HCT116 (cell line): Measurements from ENCODE around the gene CCS. TPM values are rescaled to one million over a fixed set of nuclear protein-coding genes. Genes with fewer than 3 reads are reported as not detected.

ENCODE experiments used
- ATAC-seq: fragments of 200-7000 bp; cut with Tn5 transposase; 2 replicates; pipeline ENCODE4 v1.9.1; 2020; ENCODE audit warnings: mild to moderate bottlenecking, moderate library complexity
- BruUV-seq: library from RNA; stranded (reverse); fragments of 400-500 nt; replicated peaks from 2 replicates; lab custom pipeline; 2021; lab: Mats Ljungman, UMichigan
- CTCF ChIA-PET: fragments of 300-600 bp; sonication (Branson Sonifier 250); formaldehyde crosslinking; loops from one replicate; lab custom pipeline; 2021; ENCODE audit warnings: antibody characterized with exemption; lab: Charles Lee
- POLR2A ChIA-PET: fragments of 300-600, 350-600 bp; sonication (Branson Sonifier 250); formaldehyde crosslinking; loops from one replicate; lab custom pipeline; 2021; ENCODE audit warnings: antibody characterized with exemption; lab: Charles Lee
- RAD21 ChIA-PET, 2 experiments: fragments of 300-600 bp; sonication (Branson Sonifier 250); formaldehyde crosslinking; loops; one replicate each; lab custom pipeline; 2023; ENCODE audit warnings: low total read pairs in 2 of 2; ENCODE audit not compliant: uncharacterized antibody in 2 of 2, unreplicated experiment in 2 of 2, low non-redundant PET in 1 of 2; lab: Charles Lee
- DNase-seq: peaks from one replicate; pipeline ENCODE4 v3.0.0-alpha.2; 2010; ENCODE audit warnings: low read depth, low spot score
- H2AFZ ChIP-seq: fragments of 200-600 bp; shearing (Covaris generic), sonication (generic); 2 replicates; pipeline ENCODE4 v1.6.1; 2017; ENCODE audit warnings: low read depth, mixed run types, mixed read lengths, antibody characterized with exemption, low read length; ENCODE audit not compliant: poor library complexity, severe bottlenecking
- H3K27ac ChIP-seq: 2 replicates; pipeline ENCODE4 v1.5.1; 2012; ENCODE audit warnings: low read depth, low read length
- H3K27me3 ChIP-seq: fragments of 200-600 bp; sonication (generic); 2 replicates; pipeline ENCODE4 v1.6.1; 2016; ENCODE audit warnings: mixed run types, low read length, mixed read lengths; ENCODE audit not compliant: insufficient read depth
- H3K36me3 ChIP-seq, 2 experiments: fragments of 200-500 bp in 1 of 2; fragments of 200-600 bp in 1 of 2; sonication (Bioruptor generic) in 1 of 2; sonication (generic) in 1 of 2; 2 replicates each; pipeline versions ENCODE4 v1.5.1 to v1.6.1; 2014 to 2016; ENCODE audit warnings: low read length in 2 of 2, inconsistent platforms in 1 of 2, mixed read lengths in 1 of 2, mixed run types in 1 of 2; ENCODE audit not compliant: insufficient read depth in 2 of 2, control insufficient read depth in 1 of 2
- H3K4me1 ChIP-seq, 2 experiments: fragments of 200-600 bp in 1 of 2; sonication (generic) in 1 of 2; 2 replicates each; pipeline versions ENCODE4 v1.5.1 to v1.6.1; 2012 to 2017; ENCODE audit warnings: low read length in 2 of 2, inconsistent platforms in 1 of 2, mild to moderate bottlenecking in 1 of 2, mixed read lengths in 1 of 2, mixed run types in 1 of 2, moderate library complexity in 1 of 2; ENCODE audit not compliant: insufficient read depth in 2 of 2, control insufficient read depth in 1 of 2
- H3K4me2 ChIP-seq: fragments of 200-600 bp; sonication (generic); 2 replicates; pipeline ENCODE4 v1.6.1; 2017; ENCODE audit warnings: mixed run types, low read length, mixed read lengths
- H3K4me3 ChIP-seq, 2 experiments: fragments of 200-600 bp in 1 of 2; sonication (generic) in 1 of 2; replicated peaks in 1 of 2; 2 replicates each; pipeline ENCODE4 v1.5.1; 2011 to 2016; ENCODE audit warnings: low read length in 2 of 2, control low read depth in 1 of 2, low read depth in 1 of 2, mild to moderate bottlenecking in 1 of 2, mixed read lengths in 1 of 2, mixed run types in 1 of 2
- H3K79me2 ChIP-seq: fragments of 200-600 bp; sonication (generic); 2 replicates; pipeline ENCODE4 v1.6.1; 2017; ENCODE audit warnings: mild to moderate bottlenecking, mixed run types, low read length, moderate library complexity, mixed read lengths; ENCODE audit not compliant: insufficient read depth
- H3K9ac ChIP-seq: fragments of 200-600 bp; sonication (generic); 2 replicates; pipeline ENCODE4 v1.6.1; 2016; ENCODE audit warnings: low read length, mixed read lengths
- H3K9me2 ChIP-seq: fragments of 200-600 bp; sonication (generic), shearing (Covaris generic); 2 replicates; pipeline ENCODE4 v1.6.1; 2017; ENCODE audit warnings: mixed run types, mild to moderate bottlenecking, moderate library complexity; ENCODE audit not compliant: insufficient read depth
- H3K9me3 ChIP-seq, 2 experiments: fragments of 200-500 bp in 1 of 2; fragments of 200-600 bp in 1 of 2; sonication (Bioruptor generic) in 1 of 2; sonication (generic) in 1 of 2; 2 replicates each; pipeline ENCODE4 v1.6.1; 2014 to 2017; ENCODE audit warnings: low read length in 2 of 2, mixed read lengths in 2 of 2, inconsistent platforms in 1 of 2, low read depth in 1 of 2, mild to moderate bottlenecking in 1 of 2, mixed run types in 1 of 2, moderate library complexity in 1 of 2; ENCODE audit not compliant: control insufficient read depth in 1 of 2, insufficient read depth in 1 of 2
- H4K20me1 ChIP-seq: fragments of 200-600 bp; sonication (generic), shearing (Covaris generic); 2 replicates; pipeline ENCODE4 v1.6.1; 2017; ENCODE audit warnings: mixed run types, mild to moderate bottlenecking, moderate library complexity; ENCODE audit not compliant: insufficient read depth
- CBX3 ChIP-seq: IDR thresholded peaks from 2 replicates; pipeline ENCODE4 v1.6.1; 2012; ENCODE audit warnings: low read depth
- EGR1 ChIP-seq: IDR thresholded peaks from 2 replicates; pipeline ENCODE4 v1.6.1; 2012; ENCODE audit warnings: low read depth
- ELF1 ChIP-seq: IDR thresholded peaks from 2 replicates; pipeline ENCODE4 v1.6.1; 2012; ENCODE audit warnings: low read depth, borderline replicate concordance
- EZH2phosphoT487 ChIP-seq: fragments of 200-600 bp; IDR thresholded peaks from 2 replicates; pipeline ENCODE4 v1.6.1; 2018; ENCODE audit warnings: antibody characterized with exemption, borderline replicate concordance
- FOSL1 ChIP-seq: IDR thresholded peaks from 2 replicates; pipeline ENCODE4 v1.6.1; 2012; ENCODE audit warnings: low read depth
- JUND ChIP-seq: IDR thresholded peaks from 2 replicates; pipeline ENCODE4 v1.6.1; 2012
- POLR2AphosphoS5 ChIP-seq: IDR thresholded peaks from 2 replicates; pipeline ENCODE4 v1.6.1; 2011; ENCODE audit warnings: mild to moderate bottlenecking, low read depth, low read length, moderate library complexity
- RAD21 ChIP-seq: IDR thresholded peaks from 2 replicates; pipeline ENCODE4 v1.6.1; 2012; ENCODE audit warnings: low read depth, mild to moderate bottlenecking
- SP1 ChIP-seq: IDR thresholded peaks from 2 replicates; pipeline ENCODE4 v1.6.1; 2012; ENCODE audit warnings: low read depth
- YY1 ChIP-seq: IDR thresholded peaks from 2 replicates; pipeline ENCODE4 v1.6.1; 2011; ENCODE audit warnings: low read length, low read depth, moderate library complexity, mild to moderate bottlenecking; ENCODE audit not compliant: insufficient replicate concordance; ENCODE audit errors: extremely low read depth
- ZNF274 ChIP-seq: fragments of 200-500 bp; sonication (Bioruptor generic); IDR thresholded peaks from 2 replicates; pipeline ENCODE4 v1.6.1; 2014; ENCODE audit warnings: mild to moderate bottlenecking, low read depth, low read length, inconsistent platforms
- intact Hi-C: fragments of 100-400 bp; cut with micrococcal nuclease; formaldehyde crosslinking; loops from 2 replicates; pipeline ENCODE4 v1.10.0; 2022
- total RNA-seq: library from RNA; stranded (reverse); gene quantifications from one replicate; pipeline ENCODE4 v1.2.1, GENCODE V29; 2021; ENCODE audit not compliant: unreplicated experiment
- TF ChIP-seq, protein P1 (sequence below): IDR thresholded peaks from 2 replicates; pipeline ENCODE4 v1.6.1; 2011; ENCODE audit warnings: mild to moderate bottlenecking, low read length, moderate library complexity; ENCODE audit not compliant: insufficient replicate concordance; ENCODE audit errors: extremely low read depth
- TF ChIP-seq, protein P2 (sequence below): IDR thresholded peaks from 2 replicates; pipeline ENCODE4 v1.6.1; 2012; ENCODE audit warnings: low read depth

The CCS gene
- total RNA-seq, 1 experiment from 2014 or later = 40.6 TPM

DNA sequence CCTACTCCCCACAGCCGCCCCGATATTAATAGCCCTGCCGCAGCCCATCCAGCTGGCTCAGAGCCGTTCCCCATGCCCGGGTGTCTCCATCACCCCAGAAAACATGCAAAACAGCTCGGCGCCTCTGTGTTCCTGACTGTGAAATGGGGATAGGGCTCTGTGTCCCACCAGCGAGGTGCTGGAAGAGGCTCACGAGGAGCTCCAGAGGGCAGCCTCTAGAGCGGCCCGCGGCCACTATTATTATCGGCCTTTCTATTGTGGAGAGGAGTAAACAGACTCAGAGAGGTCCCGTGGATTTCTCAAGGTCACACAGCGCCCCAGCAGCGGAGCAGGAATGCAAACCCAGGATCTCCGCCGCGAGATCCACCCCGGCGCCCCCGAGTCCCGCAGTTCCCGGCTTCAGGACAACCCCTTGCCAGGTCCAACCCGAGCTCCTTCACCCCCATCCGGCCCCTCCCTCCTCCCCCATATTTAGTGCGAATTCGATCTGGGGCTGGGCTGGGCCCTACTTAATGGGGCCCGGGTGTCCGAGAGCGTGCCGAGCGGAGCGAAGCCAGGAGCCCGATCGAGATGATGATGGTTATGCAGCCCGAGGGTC is 46.5 kb upstream of the CCS start, which contains the start of gene ACTN3:
TSS of gene ACTN3 (plus strand) at position 536 of the 598 bp plus-strand sequence. CDS start at position 571, 35 bp downstream.
- Histone ChIP-seq H2AFZ (peak within 1 kb of the TSS; percentile 91), H3K9me3 (no peaks in the 10 kb centered on the region), H3K9ac (peak within 1 kb of the TSS; percentile 86), H3K4me1 (peaks cover 0 to 12% of the 10 kb centered on the region in 2 experiments; a peak in 2 of 4 replicates), H3K27ac (peak within 1 kb of the TSS; percentile 67), H3K36me3 (no peaks in the 10 kb centered on the region)
- intact Hi-C loops = no loop called here
- ChIA-PET CTCF (interaction anchor here (0.7 to 1.1 kb wide), 2 partner anchors 80 to 132 kb away, joined by 3 to 4 read pairs; partner anchors contain the start of gene PELI3), RAD21 (interaction anchor here in 1 of 2 experiments (1.4 kb wide), 1 partner anchor 132 kb away, joined by 11 read pairs; the partner anchor contains the start of gene RBM4B)
- peak; percentile 4; the same call in 1 of the 2 replicates for ATAC-seq
- no TSS peak for BruUV-seq
- TF ChIP-seq ZNF274 (no peak), YY1 (no peak), ELF1 (no peak), SP1 (no peak), JUND (no peak), RAD21 (no peak), EZH2phosphoT487 (no peak), CBX3 (no peak), POLR2AphosphoS5 (no peak), EGR1 (no peak), FOSL1 (no peak)
- TF ChIP-seq, protein P1, sequence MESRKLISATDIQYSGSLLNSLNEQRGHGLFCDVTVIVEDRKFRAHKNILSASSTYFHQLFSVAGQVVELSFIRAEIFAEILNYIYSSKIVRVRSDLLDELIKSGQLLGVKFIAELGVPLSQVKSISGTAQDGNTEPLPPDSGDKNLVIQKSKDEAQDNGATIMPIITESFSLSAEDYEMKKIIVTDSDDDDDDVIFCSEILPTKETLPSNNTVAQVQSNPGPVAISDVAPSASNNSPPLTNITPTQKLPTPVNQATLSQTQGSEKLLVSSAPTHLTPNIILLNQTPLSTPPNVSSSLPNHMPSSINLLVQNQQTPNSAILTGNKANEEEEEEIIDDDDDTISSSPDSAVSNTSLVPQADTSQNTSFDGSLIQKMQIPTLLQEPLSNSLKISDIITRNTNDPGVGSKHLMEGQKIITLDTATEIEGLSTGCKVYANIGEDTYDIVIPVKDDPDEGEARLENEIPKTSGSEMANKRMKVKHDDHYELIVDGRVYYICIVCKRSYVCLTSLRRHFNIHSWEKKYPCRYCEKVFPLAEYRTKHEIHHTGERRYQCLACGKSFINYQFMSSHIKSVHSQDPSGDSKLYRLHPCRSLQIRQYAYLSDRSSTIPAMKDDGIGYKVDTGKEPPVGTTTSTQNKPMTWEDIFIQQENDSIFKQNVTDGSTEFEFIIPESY = no peak
- TF ChIP-seq, protein P2, sequence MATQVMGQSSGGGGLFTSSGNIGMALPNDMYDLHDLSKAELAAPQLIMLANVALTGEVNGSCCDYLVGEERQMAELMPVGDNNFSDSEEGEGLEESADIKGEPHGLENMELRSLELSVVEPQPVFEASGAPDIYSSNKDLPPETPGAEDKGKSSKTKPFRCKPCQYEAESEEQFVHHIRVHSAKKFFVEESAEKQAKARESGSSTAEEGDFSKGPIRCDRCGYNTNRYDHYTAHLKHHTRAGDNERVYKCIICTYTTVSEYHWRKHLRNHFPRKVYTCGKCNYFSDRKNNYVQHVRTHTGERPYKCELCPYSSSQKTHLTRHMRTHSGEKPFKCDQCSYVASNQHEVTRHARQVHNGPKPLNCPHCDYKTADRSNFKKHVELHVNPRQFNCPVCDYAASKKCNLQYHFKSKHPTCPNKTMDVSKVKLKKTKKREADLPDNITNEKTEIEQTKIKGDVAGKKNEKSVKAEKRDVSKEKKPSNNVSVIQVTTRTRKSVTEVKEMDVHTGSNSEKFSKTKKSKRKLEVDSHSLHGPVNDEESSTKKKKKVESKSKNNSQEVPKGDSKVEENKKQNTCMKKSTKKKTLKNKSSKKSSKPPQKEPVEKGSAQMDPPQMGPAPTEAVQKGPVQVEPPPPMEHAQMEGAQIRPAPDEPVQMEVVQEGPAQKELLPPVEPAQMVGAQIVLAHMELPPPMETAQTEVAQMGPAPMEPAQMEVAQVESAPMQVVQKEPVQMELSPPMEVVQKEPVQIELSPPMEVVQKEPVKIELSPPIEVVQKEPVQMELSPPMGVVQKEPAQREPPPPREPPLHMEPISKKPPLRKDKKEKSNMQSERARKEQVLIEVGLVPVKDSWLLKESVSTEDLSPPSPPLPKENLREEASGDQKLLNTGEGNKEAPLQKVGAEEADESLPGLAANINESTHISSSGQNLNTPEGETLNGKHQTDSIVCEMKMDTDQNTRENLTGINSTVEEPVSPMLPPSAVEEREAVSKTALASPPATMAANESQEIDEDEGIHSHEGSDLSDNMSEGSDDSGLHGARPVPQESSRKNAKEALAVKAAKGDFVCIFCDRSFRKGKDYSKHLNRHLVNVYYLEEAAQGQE = no peak
- TF ChIP-seq, all 23 proteins: peak for 0
- H3K4me2 ChIP-seq = peak within 1 kb of the TSS; percentile 96
- no peaks in the 10 kb centered on the region for H3K27me3 ChIP-seq
- H3K9me2 ChIP-seq = no peaks in the 10 kb centered on the region
- no peaks in the 10 kb centered on the region for H4K20me1 ChIP-seq
- POLR2A ChIA-PET = interaction anchor here (0.6 to 1.6 kb wide), 5 partner anchors 11 to 131 kb away, joined by 3 to 10 read pairs (median 4); partner anchors contain the start of genes RBM4 and RBM4B
- no peaks in the 10 kb centered on the region for H3K79me2 ChIP-seq
- no peak for DNase-seq
- peak within 1 kb of the TSS; percentile 75 to 82 for H3K4me3 ChIP-seq
